Measurements from ENCODE around the gene TPD52L3. TPM values are rescaled to one million over a fixed set of nuclear protein-coding genes. Genes with fewer than 3 reads are reported as not detected.

The TPD52L3 gene
- total RNA-seq, 1 donor from 2014 or later, result not detected

- no peaks in the 10 kb centered on the region for H3K27me3 Mint-ChIP-seq (ENCODE audit: unreplicated experiment)
- no peak overlapping the region for H3K27ac Mint-ChIP-seq (ENCODE audit: unreplicated experiment)
Observed at GRCh38 chr9:6354072-6354686, 26.0 kb downstream of the TPD52L3 start.

GRCh38 chr9:6355728-6356127 lies 27.6 kb downstream of the TPD52L3 start:
- no peaks in the 10 kb centered on the region for H3K36me3 Mint-ChIP-seq (ENCODE audit: low read depth, unreplicated experiment)
- no peak overlapping the region for H3K27ac Mint-ChIP-seq (ENCODE audit: unreplicated experiment)
- DNase-seq (ENCODE audit: low spot score), result no peak

More at GRCh38 chr9:6354072-6354686, 26.0 kb downstream of the TPD52L3 start:
- Mint-ChIP-seq H3K36me3 (ENCODE audit: low read depth, unreplicated experiment) (no peaks in the 10 kb centered on the region), H3K4me3 (ENCODE audit: unreplicated experiment) (no peak overlapping the region), H3K4me1 (ENCODE audit: unreplicated experiment) (no peaks in the 10 kb centered on the region), H3K9me3 (ENCODE audit: unreplicated experiment) (no peaks in the 10 kb centered on the region)
- peak; percentile 79 for TF ChIP-seq CTCF (IDR thresholded peaks at IDR 0.05; ENCODE audit: unreplicated experiment)
- peak; percentile 6 for DNase-seq (ENCODE audit: low spot score)

GRCh38 chr9:6356441-6356840 lies 28.3 kb downstream of the TPD52L3 start:
- Mint-ChIP-seq H3K9me3 (ENCODE audit: unreplicated experiment) (no peaks in the 10 kb centered on the region), H3K27ac (ENCODE audit: unreplicated experiment) (no peak overlapping the region), H3K4me3 (ENCODE audit: unreplicated experiment) (no peak overlapping the region), H3K36me3 (ENCODE audit: low read depth, unreplicated experiment) (no peaks in the 10 kb centered on the region), H3K27me3 (ENCODE audit: unreplicated experiment) (no peaks in the 10 kb centered on the region), H3K4me1 (ENCODE audit: unreplicated experiment) (no peaks in the 10 kb centered on the region)
- no peak for TF ChIP-seq CTCF (IDR thresholded peaks at IDR 0.05; ENCODE audit: unreplicated experiment)
- DNase-seq (ENCODE audit: low spot score), result no peak

More at GRCh38 chr9:6355728-6356127, 27.6 kb downstream of the TPD52L3 start:
- no peaks in the 10 kb centered on the region for H3K27me3 Mint-ChIP-seq (ENCODE audit: unreplicated experiment)
- no peak for TF ChIP-seq CTCF (IDR thresholded peaks at IDR 0.05; ENCODE audit: unreplicated experiment)
- no peaks in the 10 kb centered on the region for H3K9me3 Mint-ChIP-seq (ENCODE audit: unreplicated experiment)
- H3K4me1 Mint-ChIP-seq (ENCODE audit: unreplicated experiment), result no peaks in the 10 kb centered on the region
- H3K4me3 Mint-ChIP-seq (ENCODE audit: unreplicated experiment), result no peak overlapping the region

- H3K27me3 Mint-ChIP-seq (ENCODE audit: unreplicated experiment), result no peaks in the 10 kb centered on the region
- no peaks in the 10 kb centered on the region for H3K4me1 Mint-ChIP-seq (ENCODE audit: unreplicated experiment)
- no peak overlapping the region for H3K4me3 Mint-ChIP-seq (ENCODE audit: unreplicated experiment)
- no peak for TF ChIP-seq CTCF (IDR thresholded peaks at IDR 0.05; ENCODE audit: unreplicated experiment)
- H3K27ac Mint-ChIP-seq (ENCODE audit: unreplicated experiment), result no peak overlapping the region
- no peak for DNase-seq (ENCODE audit: low spot score)
- no peaks in the 10 kb centered on the region for H3K9me3 Mint-ChIP-seq (ENCODE audit: unreplicated experiment)
- H3K36me3 Mint-ChIP-seq (ENCODE audit: low read depth, unreplicated experiment), result no peaks in the 10 kb centered on the region
Observed at GRCh38 chr9:6356904-6357303, 28.7 kb downstream of the TPD52L3 start.

- Mint-ChIP-seq H3K4me1 (ENCODE audit: unreplicated experiment) (peaks cover 6% of the 10 kb centered on the region), H3K27me3 (ENCODE audit: unreplicated experiment) (peaks cover 2% of the 10 kb centered on the region), H3K4me3 (ENCODE audit: unreplicated experiment) (no peak overlapping the region), H3K36me3 (ENCODE audit: low read depth, unreplicated experiment) (no peaks in the 10 kb centered on the region), H3K27ac (ENCODE audit: unreplicated experiment) (no peak overlapping the region), H3K9me3 (ENCODE audit: unreplicated experiment) (peaks cover 5% of the 10 kb centered on the region)
- TF ChIP-seq CTCF (IDR thresholded peaks at IDR 0.05; ENCODE audit: unreplicated experiment), result no peak
- DNase-seq (ENCODE audit: low spot score), result no peak
Observed at GRCh38 chr9:6367128-6367890, 39.1 kb downstream of the TPD52L3 start.
